ENCODE data around the gene NDUFB10. TPM values are rescaled to one million over a fixed set of nuclear protein-coding genes. Genes with fewer than 3 reads are reported as not detected.
"Not testable (repeated sequence)": the region's sequence is repeated elsewhere in the genome, so short reads cannot be mapped to it uniquely, and the experiment has no call there.

The NDUFB10 gene
- total and polyA plus RNA-seq, 3 donors from 2014 or later = 127 to 211 (median 186) TPM

GRCh38 chr16:1958715-1959268 is 546 bp upstream of the NDUFB10 start:
- no peak for DNase-seq
- no peaks in the 10 kb centered on the region for H3K27me3 ChIP-seq
- no peaks in the 10 kb centered on the region for H3K36me3 ChIP-seq (ENCODE audit: low read depth, missing control alignments)
- peak overlapping the region; percentile 81 to 89 for H3K4me3 ChIP-seq
- WGBS, 2 donors = 11 to 29% methylated on average over 9 to 14 of the region's 14 CpGs
- H3K9me3 ChIP-seq = no peaks in the 10 kb centered on the region
- H3K27ac ChIP-seq = peak overlapping the region in 1 of 2 donors; percentile 82
- intact Hi-C loops (cut with DNase I; ENCODE audit: low total_unique reads) = no loop called here
- no peak for TF ChIP-seq POLR2A (IDR thresholded peaks at IDR 0.05)
- TF ChIP-seq, protein P1, sequence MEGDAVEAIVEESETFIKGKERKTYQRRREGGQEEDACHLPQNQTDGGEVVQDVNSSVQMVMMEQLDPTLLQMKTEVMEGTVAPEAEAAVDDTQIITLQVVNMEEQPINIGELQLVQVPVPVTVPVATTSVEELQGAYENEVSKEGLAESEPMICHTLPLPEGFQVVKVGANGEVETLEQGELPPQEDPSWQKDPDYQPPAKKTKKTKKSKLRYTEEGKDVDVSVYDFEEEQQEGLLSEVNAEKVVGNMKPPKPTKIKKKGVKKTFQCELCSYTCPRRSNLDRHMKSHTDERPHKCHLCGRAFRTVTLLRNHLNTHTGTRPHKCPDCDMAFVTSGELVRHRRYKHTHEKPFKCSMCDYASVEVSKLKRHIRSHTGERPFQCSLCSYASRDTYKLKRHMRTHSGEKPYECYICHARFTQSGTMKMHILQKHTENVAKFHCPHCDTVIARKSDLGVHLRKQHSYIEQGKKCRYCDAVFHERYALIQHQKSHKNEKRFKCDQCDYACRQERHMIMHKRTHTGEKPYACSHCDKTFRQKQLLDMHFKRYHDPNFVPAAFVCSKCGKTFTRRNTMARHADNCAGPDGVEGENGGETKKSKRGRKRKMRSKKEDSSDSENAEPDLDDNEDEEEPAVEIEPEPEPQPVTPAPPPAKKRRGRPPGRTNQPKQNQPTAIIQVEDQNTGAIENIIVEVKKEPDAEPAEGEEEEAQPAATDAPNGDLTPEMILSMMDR (IDR thresholded peaks at IDR 0.05) = no peak
- peaks cover 16% of the 10 kb centered on the region for H3K4me1 ChIP-seq

DNA sequence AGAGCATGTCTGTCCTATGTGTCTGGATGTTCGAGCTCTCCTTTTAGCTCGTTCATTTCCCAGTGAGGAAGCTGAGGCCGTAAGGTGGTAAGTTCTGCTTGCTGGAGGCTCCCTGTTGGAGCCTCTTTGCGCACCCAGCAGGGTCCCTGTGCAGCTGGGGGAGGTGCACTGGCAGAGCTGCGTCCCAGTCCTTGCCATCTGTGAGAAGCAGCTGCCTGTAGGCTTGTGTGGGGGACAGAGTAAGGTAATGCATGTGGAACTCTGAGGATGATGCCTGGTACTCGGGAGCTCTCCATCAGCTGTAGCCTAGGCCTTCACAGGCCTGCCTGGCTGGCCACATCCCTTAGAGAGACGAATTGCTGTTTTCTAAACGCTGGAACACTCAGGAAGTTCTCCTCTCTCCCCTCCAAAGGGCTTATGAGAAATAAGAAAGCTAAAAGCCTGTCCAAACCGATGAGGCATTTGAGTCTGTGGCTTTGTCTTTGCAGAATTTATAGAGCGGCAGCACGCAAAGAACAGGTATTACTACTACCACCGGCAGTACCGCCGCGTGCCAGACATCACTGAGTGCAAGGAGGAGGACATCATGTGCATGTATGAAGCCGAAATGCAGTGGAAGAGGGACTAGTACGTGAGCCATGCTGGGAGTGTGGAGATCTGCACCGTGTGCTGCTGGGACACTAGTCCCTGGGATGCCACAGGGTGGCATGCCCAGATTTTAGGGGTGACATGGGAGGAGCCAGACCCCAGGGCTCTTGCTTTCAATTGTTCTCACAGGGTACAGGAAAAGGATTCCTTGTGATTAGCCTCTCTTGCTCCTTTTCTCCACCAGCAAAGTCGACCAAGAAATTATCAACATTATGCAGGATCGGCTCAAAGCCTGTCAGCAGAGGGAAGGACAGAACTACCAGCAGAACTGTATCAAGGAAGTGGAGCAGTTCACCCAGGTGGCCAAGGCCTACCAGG is 1.6 kb downstream of the NDUFB10 start:
- Histone ChIP-seq H3K4me3 (no peak overlapping the region), H3K36me3 (ENCODE audit: low read depth, missing control alignments) (no peaks in the 10 kb centered on the region), H3K9me3 (no peaks in the 10 kb centered on the region), H3K27ac (no peak overlapping the region), H3K4me1 (peaks cover 23% of the 10 kb centered on the region), H3K27me3 (no peaks in the 10 kb centered on the region)
- TF ChIP-seq, protein P1 (IDR thresholded peaks at IDR 0.05) = no peak
- no peak for TF ChIP-seq POLR2A (IDR thresholded peaks at IDR 0.05)
- no peak for DNase-seq
- intact Hi-C loops (cut with DNase I; ENCODE audit: low total_unique reads) = no loop called here
- 61 to 65% methylated on average over 20 of the region's 20 CpGs for WGBS, 2 donors

- 72 to 74% methylated on average over 6 of the region's 6 CpGs for WGBS, 2 donors
- Histone ChIP-seq H3K4me3 (no peak overlapping the region), H3K27ac (no peak overlapping the region), H3K9me3 (no peaks in the 10 kb centered on the region), H3K4me1 (peaks cover 24% of the 10 kb centered on the region), H3K36me3 (ENCODE audit: low read depth, missing control alignments) (no peaks in the 10 kb centered on the region), H3K27me3 (no peaks in the 10 kb centered on the region)
- intact Hi-C loops (cut with DNase I; ENCODE audit: low total_unique reads) = no loop called here
- TF ChIP-seq POLR2A (IDR thresholded peaks at IDR 0.05) = no peak
- TF ChIP-seq, protein P1 (IDR thresholded peaks at IDR 0.05) = no peak
- no peak for DNase-seq
These were observed 2.3 kb downstream of the NDUFB10 start for GRCh38 chr16:1961651-1962067.

GRCh38 chr16:1962161-1963153 is 3.1 kb downstream of the NDUFB10 start:
- H3K9me3 ChIP-seq; H3K27me3 ChIP-seq; DNase-seq; intact Hi-C loops (cut with DNase I; ENCODE audit: low total_unique reads); H3K27ac ChIP-seq; H3K4me3 ChIP-seq; H3K36me3 ChIP-seq (ENCODE audit: low read depth, missing control alignments): not testable (repeated sequence)
- peaks cover 24% of the 10 kb centered on the region for H3K4me1 ChIP-seq
- 90 to 92% methylated on average over 24 to 36 of the region's 37 CpGs for WGBS, 2 donors

All from testis (tissue), 3 donors.